ENCODE results near the gene ACVR1B. TPM values are rescaled to one million over a fixed set of nuclear protein-coding genes. Genes with fewer than 3 reads are reported as not detected.

Gene ACVR1B
- total and polyA plus RNA-seq, 2 donors (not counting 1 experiment from before 2014, with no cell fraction given), result 3.4 to 10.6 TPM

DNA sequence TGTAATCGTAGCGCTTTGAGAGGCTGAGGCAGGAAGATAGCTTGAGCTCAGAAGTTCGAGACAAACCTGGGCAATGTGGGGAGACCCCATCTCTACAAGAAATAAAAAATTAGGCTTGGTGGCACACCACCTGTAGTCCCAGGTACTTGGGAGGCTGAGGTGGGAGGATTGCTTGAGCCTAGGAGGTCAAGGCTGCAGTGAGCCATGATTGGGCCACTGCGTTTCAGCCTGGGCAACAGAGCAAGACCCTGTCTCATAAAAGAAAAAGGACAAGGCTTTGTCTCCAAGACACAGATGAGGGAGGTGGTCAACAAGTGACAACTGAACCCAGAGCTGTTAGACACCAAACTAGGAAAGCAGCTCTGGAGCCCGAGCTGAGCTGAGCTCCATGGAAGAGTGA lies 40.7 kb downstream of the ACVR1B start:
- Histone ChIP-seq H3K27me3 (replicated peaks in 1 of 4; ENCODE audit: control extremely low read depth in 1 of 4, control insufficient read depth in 3 of 4, insufficient read depth in 4 of 4, low read length in 3 of 4) (no peaks in the 10 kb centered on the region), H3K27ac (ENCODE audit: low read length in 2 of 2) (no peak overlapping the region), H3K36me3 (replicated peaks in 1 of 2; ENCODE audit: control extremely low read depth in 1 of 2, control insufficient read depth in 1 of 2, extremely low read depth in 1 of 2, insufficient read depth in 2 of 2, low read length in 1 of 2) (peaks cover 0 to 3% of the 10 kb centered on the region in 2 experiments), H3K79me2 (ENCODE audit: control insufficient read depth, insufficient read depth, low read length) (no peaks in the 10 kb centered on the region), H3K4me2 (replicated peaks; ENCODE audit: low read depth, low read length, poor library complexity, severe bottlenecking) (no peak overlapping the region), H3K4me1 (ENCODE audit: control insufficient read depth in 2 of 2, insufficient read depth in 2 of 2, low read length in 2 of 2) (no peaks in the 10 kb centered on the region), H3K9ac (ENCODE audit: low read length) (no peak overlapping the region), H2AFZ (ENCODE audit: insufficient read depth, low read depth, low read length, poor library complexity, severe bottlenecking) (no peak overlapping the region), H3K9me3 (ENCODE audit: control extremely low read depth in 1 of 3, control insufficient read depth in 2 of 3, insufficient read depth in 1 of 3, low read length in 2 of 3) (no peaks in the 10 kb centered on the region), H4K20me1 (ENCODE audit: control insufficient read depth, insufficient read depth, low read length, poor library complexity, severe bottlenecking) (no peaks in the 10 kb centered on the region), H3K4me3 (ENCODE audit: control extremely low read depth in 1 of 5, extremely low read depth in 1 of 5, insufficient read depth in 1 of 5, low read depth in 2 of 5, low read length in 4 of 5) (no peak overlapping the region)
- TF ChIP-seq EZH2 (IDR thresholded peaks at IDR 0.05; ENCODE audit: borderline replicate concordance, insufficient read depth, low read depth, low read length, poor library complexity, severe bottlenecking), result no peak
- TF ChIP-seq, protein P1, sequence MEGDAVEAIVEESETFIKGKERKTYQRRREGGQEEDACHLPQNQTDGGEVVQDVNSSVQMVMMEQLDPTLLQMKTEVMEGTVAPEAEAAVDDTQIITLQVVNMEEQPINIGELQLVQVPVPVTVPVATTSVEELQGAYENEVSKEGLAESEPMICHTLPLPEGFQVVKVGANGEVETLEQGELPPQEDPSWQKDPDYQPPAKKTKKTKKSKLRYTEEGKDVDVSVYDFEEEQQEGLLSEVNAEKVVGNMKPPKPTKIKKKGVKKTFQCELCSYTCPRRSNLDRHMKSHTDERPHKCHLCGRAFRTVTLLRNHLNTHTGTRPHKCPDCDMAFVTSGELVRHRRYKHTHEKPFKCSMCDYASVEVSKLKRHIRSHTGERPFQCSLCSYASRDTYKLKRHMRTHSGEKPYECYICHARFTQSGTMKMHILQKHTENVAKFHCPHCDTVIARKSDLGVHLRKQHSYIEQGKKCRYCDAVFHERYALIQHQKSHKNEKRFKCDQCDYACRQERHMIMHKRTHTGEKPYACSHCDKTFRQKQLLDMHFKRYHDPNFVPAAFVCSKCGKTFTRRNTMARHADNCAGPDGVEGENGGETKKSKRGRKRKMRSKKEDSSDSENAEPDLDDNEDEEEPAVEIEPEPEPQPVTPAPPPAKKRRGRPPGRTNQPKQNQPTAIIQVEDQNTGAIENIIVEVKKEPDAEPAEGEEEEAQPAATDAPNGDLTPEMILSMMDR (IDR thresholded peaks at IDR 0.05), result no peak
- peaks cover 2% of the 10 kb centered on the region for H3K4me1 Mint-ChIP-seq
- ATAC-seq (ENCODE audit: low read depth) (no peak), DNase-seq (no peak)
- no peak overlapping the region for H3K27ac Mint-ChIP-seq
- no peaks in the 10 kb centered on the region for H3K9me3 Mint-ChIP-seq (ENCODE audit: insufficient read depth)
- H3K4me3 Mint-ChIP-seq, result no peak overlapping the region
- H3K27me3 Mint-ChIP-seq, result no peaks in the 10 kb centered on the region
- WGBS (ENCODE audit: insufficient coverage), result 100% methylated on average over 2 of the region's 5 CpGs
- intact Hi-C loops (cut with micrococcal nuclease), result no loop called here
- POLR2A ChIA-PET, result interaction anchor here (1.0 kb wide), 1 partner anchor 59 kb away, joined by 3 read pairs; the partner anchor contains the start of gene NR4A1
- CTCF ChIA-PET, result interaction anchor here (0.8 to 21.2 kb wide), 23 partner anchors 8 to 133 kb away, joined by 3 to 707 read pairs (median 5); partner anchors contain the start of genes NR4A1 and TAMALIN

DNA sequence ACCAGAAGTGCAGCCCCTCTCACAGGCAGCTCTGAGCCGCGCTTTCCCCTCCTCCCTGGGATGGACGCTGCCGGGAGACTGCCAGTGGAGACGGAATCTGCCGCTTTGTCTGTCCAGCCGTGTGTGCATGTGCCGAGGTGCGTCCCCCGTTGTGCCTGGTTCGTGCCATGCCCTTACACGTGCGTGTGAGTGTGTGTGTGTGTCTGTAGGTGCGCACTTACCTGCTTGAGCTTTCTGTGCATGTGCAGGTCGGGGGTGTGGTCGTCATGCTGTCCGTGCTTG lies 43.0 kb downstream of the ACVR1B start:
- no peak for DNase-seq
- Histone ChIP-seq H3K27me3 (replicated peaks in 1 of 4; ENCODE audit: control extremely low read depth in 1 of 4, control insufficient read depth in 3 of 4, insufficient read depth in 4 of 4, low read length in 3 of 4) (no peaks in the 10 kb centered on the region), H3K27ac (ENCODE audit: low read length in 2 of 2) (no peak overlapping the region), H3K9ac (ENCODE audit: low read length) (no peak overlapping the region), H3K36me3 (replicated peaks in 1 of 2; ENCODE audit: control extremely low read depth in 1 of 2, control insufficient read depth in 1 of 2, extremely low read depth in 1 of 2, insufficient read depth in 2 of 2, low read length in 1 of 2) (peaks cover 0 to 3% of the 10 kb centered on the region in 2 experiments), H4K20me1 (ENCODE audit: control insufficient read depth, insufficient read depth, low read length, poor library complexity, severe bottlenecking) (no peaks in the 10 kb centered on the region), H3K4me1 (ENCODE audit: control insufficient read depth in 2 of 2, insufficient read depth in 2 of 2, low read length in 2 of 2) (no peaks in the 10 kb centered on the region), H3K79me2 (ENCODE audit: control insufficient read depth, insufficient read depth, low read length) (no peaks in the 10 kb centered on the region), H3K9me3 (ENCODE audit: control extremely low read depth in 1 of 3, control insufficient read depth in 2 of 3, insufficient read depth in 1 of 3, low read length in 2 of 3) (no peaks in the 10 kb centered on the region), H3K4me2 (replicated peaks; ENCODE audit: low read depth, low read length, poor library complexity, severe bottlenecking) (no peak overlapping the region), H3K4me3 (ENCODE audit: control extremely low read depth in 1 of 5, extremely low read depth in 1 of 5, insufficient read depth in 1 of 5, low read depth in 2 of 5, low read length in 4 of 5) (no peak overlapping the region), H2AFZ (ENCODE audit: insufficient read depth, low read depth, low read length, poor library complexity, severe bottlenecking) (no peak overlapping the region)
- CTCF ChIA-PET, result interaction anchor here (1.0 to 21.2 kb wide), 8 partner anchors 11 to 128 kb away, joined by 3 to 707 read pairs (median 8); partner anchors contain the start of genes ACVRL1 and TAMALIN
- Mint-ChIP-seq H3K4me1 (peaks cover 2% of the 10 kb centered on the region), H3K4me3 (no peak overlapping the region), H3K9me3 (ENCODE audit: insufficient read depth) (no peaks in the 10 kb centered on the region), H3K27me3 (no peaks in the 10 kb centered on the region), H3K27ac (no peak overlapping the region)
- 96% methylated on average over 12 of the region's 17 CpGs for WGBS (ENCODE audit: insufficient coverage)
- ATAC-seq (ENCODE audit: low read depth), result no peak
- POLR2A ChIA-PET, result interaction anchor here (0.7 kb wide), 1 partner anchor 36 kb away, joined by 7 read pairs; no protein-coding TSS in a partner anchor
- TF ChIP-seq, protein P1 (IDR thresholded peaks at IDR 0.05), result no peak
- no peak for TF ChIP-seq EZH2 (IDR thresholded peaks at IDR 0.05; ENCODE audit: borderline replicate concordance, insufficient read depth, low read depth, low read length, poor library complexity, severe bottlenecking)
- intact Hi-C loops (cut with micrococcal nuclease), result no loop called here

Data from B cell (primary cell).